MM.1S (cell line): ENCODE results near the gene PLA2G4A.
A peak's percentile ranks its signal among the peaks of the same experiment; 100 is the strongest.

Experiments used
- DNase-seq: peaks from one replicate; pipeline ENCODE4 v3.0.0-alpha.2; 2015
- H2AFZ ChIP-seq: fragments of 300-600 bp; sonication (generic); 2 replicates; pipeline ENCODE4 v1.6.0; 2016; ENCODE audit warnings: antibody characterized with exemption, low read length
- H3F3A ChIP-seq: fragments of 300-600 bp; sonication (generic); 2 replicates; pipeline ENCODE4 v1.6.1; 2016; ENCODE audit warnings: mild to moderate bottlenecking, antibody characterized with exemption, low read length, moderate library complexity, mixed read lengths; ENCODE audit not compliant: insufficient read depth
- H3K27ac ChIP-seq: fragments of 300-600 bp; sonication (generic); 2 replicates; pipeline ENCODE4 v1.5.1; 2016; ENCODE audit warnings: mild to moderate bottlenecking, low read length
- H3K27me3 ChIP-seq: fragments of 300-600 bp; sonication (generic); replicated peaks from 2 replicates; pipeline ENCODE4 v1.6.0; 2016; ENCODE audit warnings: low read length; ENCODE audit not compliant: insufficient read depth
- H3K36me3 ChIP-seq: fragments of 300-600 bp; sonication (generic); replicated peaks from 2 replicates; pipeline ENCODE4 v1.6.1; 2016; ENCODE audit warnings: mild to moderate bottlenecking, low read length, mixed read lengths; ENCODE audit not compliant: insufficient read depth
- H3K4me1 ChIP-seq: fragments of 300-600 bp; sonication (generic); 2 replicates; pipeline ENCODE4 v1.6.1; 2016; ENCODE audit warnings: low read length, mixed read lengths
- H3K4me2 ChIP-seq: fragments of 300-600 bp; sonication (generic); 2 replicates; pipeline ENCODE4 v1.6.0; 2016; ENCODE audit warnings: low read depth, low read length
- H3K4me3 ChIP-seq: fragments of 300-600 bp; sonication (generic); 2 replicates; pipeline ENCODE4 v1.5.1; 2016; ENCODE audit warnings: low read length, mixed read lengths
- H3K79me2 ChIP-seq: fragments of 300-600 bp; sonication (generic); 2 replicates; pipeline ENCODE4 v1.6.1; 2016; ENCODE audit warnings: mixed run types, low read length, mixed read lengths
- H3K9ac ChIP-seq: fragments of 300-600 bp; sonication (generic); 2 replicates; pipeline ENCODE4 v1.6.1; 2016; ENCODE audit warnings: low read length, mixed read lengths
- H3K9me2 ChIP-seq: fragments of 300-600 bp; sonication (generic); replicated peaks from 2 replicates; pipeline ENCODE4 v1.6.1; 2016; ENCODE audit warnings: mild to moderate bottlenecking, low read length, mixed read lengths; ENCODE audit not compliant: insufficient read depth
- H3K9me3 ChIP-seq: fragments of 300-600 bp; sonication (generic); replicated peaks from 2 replicates; pipeline ENCODE4 v1.6.1; 2016; ENCODE audit warnings: mild to moderate bottlenecking, low read length, mixed read lengths; ENCODE audit not compliant: insufficient read depth
- H4K20me1 ChIP-seq: fragments of 300-600 bp; sonication (generic); 2 replicates; pipeline ENCODE4 v1.6.1; 2016; ENCODE audit warnings: mild to moderate bottlenecking, low read length, moderate library complexity, mixed read lengths; ENCODE audit not compliant: insufficient read depth
- CTCF ChIP-seq: fragments of 300-600 bp; sonication (generic); IDR thresholded peaks from 2 replicates; pipeline ENCODE4 v1.5.1; 2016; ENCODE audit warnings: antibody characterized with exemption, low read length, mixed read lengths
- EZH2 ChIP-seq: fragments of 300-600 bp; sonication (generic); optimal IDR thresholded peaks from 2 replicates; pipeline ENCODE3; 2017; ENCODE audit warnings: low read depth, mild to moderate bottlenecking, antibody characterized with exemption, low read length, mixed read lengths
- EZH2phosphoT487 ChIP-seq: fragments of 300-600 bp; sonication (generic); IDR thresholded peaks from 2 replicates; pipeline ENCODE4 v1.6.1; 2018; ENCODE audit warnings: antibody characterized with exemption, low read length

Gene PLA2G4A

GRCh38 chr1:186799689-186800054, 29.1 kb upstream of the PLA2G4A start:
- TF ChIP-seq EZH2phosphoT487 (no peak), EZH2 (no peak), CTCF (no peak)
- Histone ChIP-seq H3K9ac (peak overlapping the region; percentile 15; the same call in 1 of the 2 replicates), H3K4me1 (peaks cover 42% of the 10 kb centered on the region), H3K36me3 (no peaks in the 10 kb centered on the region), H3K27ac (peak overlapping the region; percentile 70), H3F3A (peaks cover 15% of the 10 kb centered on the region), H3K79me2 (no peaks in the 10 kb centered on the region), H3K4me3 (no peak overlapping the region), H3K27me3 (no peaks in the 10 kb centered on the region), H2AFZ (peak overlapping the region; percentile 63), H3K9me2 (no peaks in the 10 kb centered on the region), H4K20me1 (no peaks in the 10 kb centered on the region), H3K9me3 (no peaks in the 10 kb centered on the region), H3K4me2 (peak overlapping the region; percentile 25)
- peak; percentile 56 for DNase-seq

- Histone ChIP-seq H3K9me3 (no peaks in the 10 kb centered on the region), H3K9me2 (no peaks in the 10 kb centered on the region), H3K36me3 (no peaks in the 10 kb centered on the region), H3K4me3 (no peak overlapping the region), H3K9ac (no peak overlapping the region), H3K4me2 (no peak overlapping the region), H4K20me1 (no peaks in the 10 kb centered on the region), H3K27me3 (no peaks in the 10 kb centered on the region), H3K27ac (no peak overlapping the region), H3K79me2 (no peaks in the 10 kb centered on the region), H3F3A (peaks cover 15% of the 10 kb centered on the region), H3K4me1 (peaks cover 42% of the 10 kb centered on the region), H2AFZ (no peak overlapping the region)
- no peak for DNase-seq
- TF ChIP-seq CTCF = no peak
- no peak for TF ChIP-seq EZH2
- no peak for TF ChIP-seq EZH2phosphoT487
These were observed 26.4 kb upstream of the PLA2G4A start for GRCh38 chr1:186802388-186802787.

GRCh38 chr1:186804679-186805078, 24.1 kb upstream of the PLA2G4A start:
- H2AFZ ChIP-seq = no peak overlapping the region
- H3K4me2 ChIP-seq = no peak overlapping the region
- no peak for DNase-seq
- H3K27me3 ChIP-seq = no peaks in the 10 kb centered on the region
- no peak for TF ChIP-seq EZH2phosphoT487
- no peak for TF ChIP-seq CTCF
- no peak for TF ChIP-seq EZH2
- no peak overlapping the region for H3K27ac ChIP-seq
- no peaks in the 10 kb centered on the region for H3K9me2 ChIP-seq
- no peaks in the 10 kb centered on the region for H4K20me1 ChIP-seq
- peaks cover 7% of the 10 kb centered on the region for H3F3A ChIP-seq
- H3K36me3 ChIP-seq = no peaks in the 10 kb centered on the region
- H3K9me3 ChIP-seq = no peaks in the 10 kb centered on the region
- no peak overlapping the region for H3K9ac ChIP-seq
- no peaks in the 10 kb centered on the region for H3K79me2 ChIP-seq
- peaks cover 28% of the 10 kb centered on the region for H3K4me1 ChIP-seq
- no peak overlapping the region for H3K4me3 ChIP-seq
